Neutrophil (primary cell): ENCODE measurements around the gene UBALD2.

ENCODE experiments used
- H3K27ac ChIP-seq: fragments of 200-600 bp; sonication (generic); 2 replicates; pipeline ENCODE4 v1.5.1; 2016; ENCODE audit warnings: mild to moderate bottlenecking, moderate library complexity
- H3K27me3 ChIP-seq: fragments of 200-600 bp; sonication (generic); 2 replicates; pipeline ENCODE4 v1.6.0; 2016; ENCODE audit warnings: mild to moderate bottlenecking
- H3K36me3 ChIP-seq: fragments of 200-600 bp; sonication (generic); 2 replicates; pipeline ENCODE4 v1.5.1; 2017
- H3K4me1 ChIP-seq, 2 experiments: fragments of 200-600 bp in 1 of 2; sonication (generic) in 1 of 2; 1 replicate in 1 of 2; 2 replicates in 1 of 2; pipeline versions ENCODE4 v1.5.1 to v1.6.1; 2013 to 2016; ENCODE audit warnings: low read depth in 1 of 2, low read length in 1 of 2, mild to moderate bottlenecking in 1 of 2, moderate library complexity in 1 of 2; ENCODE audit not compliant: control insufficient read depth in 1 of 2, insufficient read depth in 1 of 2
- H3K4me3 ChIP-seq, 2 experiments: fragments of 200-600 bp in 1 of 2; sonication (generic) in 1 of 2; 1 replicate in 1 of 2; 2 replicates in 1 of 2; pipeline ENCODE4 v1.5.1; 2013 to 2016; ENCODE audit warnings: low read depth in 1 of 2, low read length in 1 of 2, mild to moderate bottlenecking in 1 of 2, moderate library complexity in 1 of 2
- H3K9me3 ChIP-seq: fragments of 200-600 bp; sonication (generic); 2 replicates; pipeline ENCODE4 v1.5.1; 2016
- CTCF ChIP-seq: fragments of 200-600 bp; sonication (generic); IDR thresholded peaks from 2 replicates; pipeline ENCODE4 v1.5.1; 2016; ENCODE audit warnings: antibody characterized with exemption

UBALD2 gene

GRCh38 chr17:76237859-76238313, 27.3 kb upstream of the UBALD2 start:
- no peak overlapping the region for H3K4me3 ChIP-seq

GRCh38 chr17:76238847-76239537, 26.2 kb upstream of the UBALD2 start:
- TF ChIP-seq CTCF: no peak
- H3K27ac ChIP-seq: no peak overlapping the region
- H3K27me3 ChIP-seq: peaks cover 88% of the 10 kb centered on the region
- no peaks in the 10 kb centered on the region for H3K36me3 ChIP-seq
- H3K4me3 ChIP-seq: peak overlapping the region in 1 of 2 experiments; percentile 53
- H3K4me1 ChIP-seq: peaks cover 13 to 19% of the 10 kb centered on the region in 2 experiments
- no peaks in the 10 kb centered on the region for H3K9me3 ChIP-seq

More at GRCh38 chr17:76237859-76238313, 27.3 kb upstream of the UBALD2 start:
- Histone ChIP-seq H3K36me3 (no peaks in the 10 kb centered on the region), H3K9me3 (no peaks in the 10 kb centered on the region), H3K4me1 (peaks cover 13 to 19% of the 10 kb centered on the region in 2 experiments), H3K27me3 (peaks cover 86% of the 10 kb centered on the region), H3K27ac (no peak overlapping the region)
- no peak for TF ChIP-seq CTCF

- no peak for TF ChIP-seq CTCF
- no peaks in the 10 kb centered on the region for H3K36me3 ChIP-seq
- H3K27ac ChIP-seq: no peak overlapping the region
- peaks cover 89% of the 10 kb centered on the region for H3K27me3 ChIP-seq
- H3K4me3 ChIP-seq: peak overlapping the region; percentile 42 to 53
- H3K4me1 ChIP-seq: peaks cover 13 to 19% of the 10 kb centered on the region in 2 experiments
- H3K9me3 ChIP-seq: no peaks in the 10 kb centered on the region
Measured at GRCh38 chr17:76239538-76240274, 25.4 kb upstream of the UBALD2 start.

GRCh38 chr17:76240461-76241203, 24.5 kb upstream of the UBALD2 start, which contains the start of gene RNF157:
RNF157 (minus strand) TSS chr17:76240493; CDS start chr17:76240240, 253 bp downstream.
- Histone ChIP-seq H3K4me1 (peaks cover 13 to 19% of the 10 kb centered on the region in 2 experiments), H3K4me3 (peak within 1 kb of the TSS; percentile 73 to 83), H3K27me3 (peaks cover 91% of the 10 kb centered on the region), H3K27ac (peak within 1 kb of the TSS; percentile 31), H3K9me3 (no peaks in the 10 kb centered on the region), H3K36me3 (no peaks in the 10 kb centered on the region)
- no peak for TF ChIP-seq CTCF

GRCh38 chr17:76241204-76241538, 24.0 kb upstream of the UBALD2 start:
- Histone ChIP-seq H3K27ac (peak overlapping the region; percentile 31), H3K36me3 (no peaks in the 10 kb centered on the region), H3K9me3 (no peaks in the 10 kb centered on the region), H3K27me3 (peaks cover 86% of the 10 kb centered on the region), H3K4me1 (peaks cover 18 to 22% of the 10 kb centered on the region in 2 experiments), H3K4me3 (peak overlapping the region; percentile 73 to 83)
- TF ChIP-seq CTCF: no peak
